HG02623 (cell line): ENCODE data around the gene MAPKAP1.

Experiments
- ATAC-seq: cut with Tn5 transposase; IDR thresholded peaks from one replicate; pipeline ENCODE4 v1.9.1; 2021; ENCODE audit warnings: moderate library complexity; ENCODE audit not compliant: unreplicated experiment

MAPKAP1 gene

GRCh38 chr9:125679597-125680189 is 27.3 kb downstream of the MAPKAP1 start:
- no peak for ATAC-seq

DNA sequence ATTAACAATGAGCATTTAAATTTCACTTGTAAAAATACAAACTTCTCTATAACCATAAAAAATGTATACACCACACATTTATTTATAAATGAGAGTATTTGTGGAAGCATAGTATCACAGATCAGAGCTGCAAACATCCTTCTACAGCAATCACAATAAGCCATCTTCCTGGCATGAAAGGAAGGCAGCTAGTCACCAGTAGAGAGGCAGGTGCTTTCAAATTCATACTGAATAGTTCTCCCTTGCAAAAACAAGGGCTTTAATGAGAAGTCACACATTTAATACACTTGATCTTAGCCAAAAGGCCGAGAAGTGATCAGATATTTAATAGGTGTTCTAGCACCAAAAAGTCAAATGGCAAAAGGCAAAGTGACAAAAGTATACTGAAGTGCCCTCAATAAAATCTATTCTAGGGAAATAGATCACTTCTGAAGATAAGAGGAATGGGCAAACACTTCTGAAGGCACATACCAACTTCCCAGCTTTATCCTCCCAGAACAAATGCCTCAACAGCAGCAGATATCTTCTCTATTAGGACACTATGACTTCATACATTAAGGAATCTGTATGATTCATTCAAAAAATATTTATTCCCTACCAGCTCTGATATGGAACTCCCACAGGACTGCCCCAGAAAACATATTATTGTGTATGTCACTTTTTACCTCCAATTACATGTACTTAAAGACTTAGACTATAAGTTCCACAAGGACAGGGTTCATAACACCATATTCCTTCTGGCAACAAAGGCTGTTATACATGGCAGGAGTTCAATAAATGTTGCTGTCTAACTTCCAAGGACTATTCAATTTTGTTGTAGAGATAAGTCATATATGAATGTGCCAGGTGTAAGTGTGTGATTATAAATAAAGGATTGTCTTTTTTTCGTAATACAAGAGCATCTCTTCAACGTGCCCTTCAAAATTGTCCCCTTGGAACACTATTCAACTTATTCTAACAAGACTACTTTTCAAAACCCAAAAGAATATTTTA is 31.7 kb downstream of the MAPKAP1 start:
- no peak for ATAC-seq

DNA sequence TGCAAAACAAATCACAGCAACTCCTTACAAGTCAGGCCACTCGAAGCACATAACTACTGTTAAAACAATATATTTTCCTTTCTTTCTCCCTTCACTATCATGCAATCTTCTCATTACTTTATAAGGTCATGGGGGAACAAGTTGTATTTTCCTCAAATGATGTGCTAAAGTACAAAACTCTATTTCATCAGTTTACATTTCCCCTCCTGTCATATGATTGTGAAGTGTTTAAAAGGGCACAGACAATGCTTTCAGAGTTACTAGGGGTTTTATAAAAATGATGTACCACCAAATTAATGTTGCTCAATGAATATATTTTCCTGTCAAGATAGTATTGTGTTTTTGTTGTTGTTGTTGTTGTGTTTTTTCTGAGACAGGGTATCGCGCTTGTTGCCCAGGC is 34.1 kb downstream of the MAPKAP1 start:
- ATAC-seq = no peak

GRCh38 chr9:125663127-125663526 is 43.9 kb downstream of the MAPKAP1 start:
- no peak for ATAC-seq

DNA sequence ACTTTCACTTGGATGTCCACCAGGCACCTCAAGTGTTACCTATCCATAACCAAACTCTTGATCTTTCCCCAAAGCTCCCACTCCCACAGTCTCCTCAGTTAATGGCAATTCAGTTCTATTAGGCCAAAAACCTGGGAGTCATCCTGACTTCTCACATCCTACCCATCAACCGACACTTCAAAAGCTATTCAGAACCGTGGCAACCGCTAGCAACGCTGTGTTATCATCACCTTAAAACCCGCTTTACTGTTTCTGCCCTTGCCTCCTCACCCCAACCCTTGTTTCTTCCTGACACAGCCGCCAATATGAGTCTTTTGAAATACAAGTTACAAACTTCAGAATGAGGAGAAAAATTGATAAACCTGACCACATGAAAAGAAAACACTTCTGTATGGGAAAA is 46.5 kb downstream of the MAPKAP1 start:
- ATAC-seq = no peak

DNA sequence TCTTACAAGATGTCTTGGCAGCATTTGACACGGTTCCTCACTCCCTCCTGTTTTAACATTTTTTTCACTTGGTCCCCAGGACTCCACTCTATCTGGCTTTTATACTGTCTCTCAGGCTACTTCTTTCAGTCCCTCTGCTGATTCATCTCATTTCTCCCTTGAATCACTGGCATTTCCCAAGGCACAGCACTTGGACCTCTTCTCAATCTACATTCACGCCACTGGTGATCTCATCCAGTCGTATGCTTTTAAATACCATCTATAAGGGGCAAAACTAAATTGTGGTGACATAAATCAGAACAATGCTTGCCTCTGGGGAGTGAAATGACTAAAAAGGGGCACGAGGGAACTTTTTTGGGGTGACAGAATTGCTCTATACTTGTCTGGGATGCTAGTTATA is 47.1 kb downstream of the MAPKAP1 start:
- no peak for ATAC-seq

DNA sequence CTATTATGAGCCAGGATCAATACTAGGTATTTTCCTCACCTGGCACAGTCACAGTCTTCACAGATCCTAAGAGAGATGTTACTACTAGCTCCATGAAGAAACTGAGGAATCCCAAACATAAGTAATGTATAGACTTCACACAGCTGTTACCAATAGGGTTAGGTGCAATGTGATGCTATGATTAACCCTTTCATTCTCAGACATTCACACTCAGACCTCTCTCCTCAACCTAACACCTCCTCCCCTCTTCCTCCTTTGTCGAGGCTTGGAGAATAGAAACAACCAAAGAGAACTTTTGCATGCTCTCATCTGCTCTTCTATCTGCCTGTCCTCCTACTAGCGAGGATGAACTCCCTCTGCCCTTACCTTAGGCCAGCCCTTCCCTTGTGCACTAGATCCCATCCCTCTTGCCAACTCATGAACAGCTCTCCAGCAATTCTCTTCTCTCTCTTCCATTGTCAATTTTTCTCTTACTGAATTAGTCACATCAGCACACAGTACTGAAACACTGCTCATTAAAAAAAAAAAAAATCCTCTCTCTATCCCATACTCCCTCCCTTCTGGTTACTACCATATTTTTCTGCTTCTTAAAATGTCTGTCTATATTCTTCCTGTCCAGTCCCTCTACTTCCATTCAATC is 47.7 kb downstream of the MAPKAP1 start:
- no peak for ATAC-seq

DNA sequence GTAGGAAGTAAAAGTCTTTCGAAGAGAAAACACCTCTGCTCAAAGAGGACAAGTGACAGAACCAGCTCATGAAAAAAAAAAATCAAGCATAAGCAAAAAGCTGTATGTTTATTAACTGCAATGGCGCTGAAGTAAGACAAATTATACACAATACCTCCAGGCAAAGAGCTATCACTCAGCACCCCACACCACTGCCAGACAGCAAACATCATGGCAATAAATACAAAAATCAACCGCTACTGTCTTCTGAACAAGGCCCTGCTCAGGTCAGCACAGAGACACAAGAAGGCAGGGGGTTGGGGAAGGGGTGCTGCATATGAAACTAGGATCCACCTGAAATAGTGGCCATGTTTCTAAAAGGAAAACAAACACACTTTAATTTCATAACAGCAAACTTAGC is 50.4 kb downstream of the MAPKAP1 start:
- ATAC-seq = no peak

DNA sequence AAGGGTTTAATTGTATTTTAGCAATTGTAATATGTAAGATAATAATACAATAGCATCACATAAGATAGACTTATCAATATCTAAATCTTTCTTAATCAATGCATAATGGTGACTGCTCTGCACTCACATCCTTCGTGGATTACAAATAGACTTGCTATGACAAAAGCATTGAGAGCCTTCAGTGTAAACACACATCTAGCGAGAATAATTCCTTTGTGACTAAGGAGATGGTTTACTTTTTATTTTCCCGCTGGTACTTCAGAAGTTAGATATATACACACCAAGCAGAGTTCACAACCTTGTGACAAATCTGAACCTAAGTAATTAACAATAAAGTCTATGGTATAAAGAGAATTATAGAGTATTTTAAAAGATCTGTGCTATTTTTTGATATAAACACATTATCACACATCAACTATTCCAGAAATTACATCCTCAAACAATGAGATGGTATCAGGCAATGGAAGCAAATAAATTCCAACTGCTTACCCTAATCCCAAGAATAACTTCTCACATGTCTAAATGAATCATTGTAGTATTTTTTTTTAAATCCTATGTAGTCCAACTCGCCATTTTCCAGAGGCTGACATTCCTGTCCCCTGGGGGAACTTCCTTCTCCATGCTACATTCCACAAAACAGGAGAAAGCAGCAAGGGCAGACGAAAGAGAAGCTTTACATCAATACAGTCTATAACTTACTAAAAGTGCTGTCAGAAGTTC is 51.2 kb downstream of the MAPKAP1 start:
- ATAC-seq = no peak

DNA sequence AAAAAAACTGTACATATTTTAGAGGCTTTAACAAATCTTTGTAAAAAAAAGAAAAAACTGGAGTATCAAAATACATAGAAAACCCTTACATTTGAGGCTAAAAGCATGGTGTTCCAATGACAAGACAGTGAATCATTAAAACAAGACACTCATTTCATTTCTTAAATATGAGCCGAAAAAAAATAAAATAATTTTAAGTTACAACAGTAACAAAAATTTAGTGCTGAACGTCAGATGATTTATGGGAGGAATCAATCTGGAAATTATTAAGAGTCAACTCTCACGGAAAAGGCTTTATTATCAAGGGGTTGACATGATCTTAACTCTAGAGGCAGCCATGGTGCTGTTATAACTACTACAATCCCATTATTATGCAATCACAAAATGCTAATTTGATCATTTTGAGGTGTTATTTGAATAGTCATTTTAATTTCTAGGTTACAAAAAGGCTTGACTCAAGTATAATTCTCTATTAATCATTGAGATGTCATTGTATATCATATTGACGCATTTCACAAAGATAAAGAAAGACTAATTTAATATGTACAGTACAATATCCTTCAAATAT is 51.9 kb downstream of the MAPKAP1 start:
- no peak for ATAC-seq

DNA sequence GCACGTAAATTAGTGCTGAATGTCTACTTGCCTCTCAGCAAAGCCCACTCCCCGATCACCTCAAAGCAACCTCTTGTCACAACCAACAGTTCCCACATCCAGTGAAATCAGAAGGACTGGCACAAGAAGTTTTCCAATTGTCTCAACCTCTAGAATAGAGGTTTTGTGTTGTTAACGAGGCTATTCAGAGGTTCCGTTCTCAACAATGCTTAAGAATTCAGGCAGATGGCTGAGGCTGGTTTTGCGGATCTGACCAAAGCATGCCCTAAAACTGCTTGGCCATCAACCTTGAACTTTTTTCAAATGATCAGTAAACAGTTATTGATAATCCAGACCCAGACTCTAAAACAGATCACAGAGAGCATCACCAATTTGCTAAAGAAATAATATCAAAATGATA is 52.9 kb downstream of the MAPKAP1 start:
- no peak for ATAC-seq

DNA sequence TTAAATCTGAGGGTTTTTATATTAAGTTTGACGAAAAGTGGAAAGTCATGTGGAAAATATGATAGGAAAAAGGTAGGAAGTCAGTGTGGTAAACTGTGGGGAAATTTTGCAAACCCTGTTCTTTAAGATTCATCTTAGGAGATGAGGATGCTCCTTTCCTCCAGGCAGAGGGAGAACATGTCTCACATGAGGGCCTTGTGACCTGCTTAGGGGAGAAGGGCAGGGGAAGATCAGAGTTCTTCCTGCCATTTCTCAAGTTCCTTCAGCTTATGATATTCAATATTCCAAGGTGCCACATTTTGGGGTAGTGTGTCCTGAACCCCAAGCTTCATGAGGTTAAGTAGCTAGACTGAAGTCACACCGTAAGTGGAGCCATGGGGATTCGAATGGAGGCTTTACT is 53.7 kb downstream of the MAPKAP1 start:
- ATAC-seq = no peak

GRCh38 chr9:125652759-125653158 is 54.2 kb downstream of the MAPKAP1 start:
- no peak for ATAC-seq

DNA sequence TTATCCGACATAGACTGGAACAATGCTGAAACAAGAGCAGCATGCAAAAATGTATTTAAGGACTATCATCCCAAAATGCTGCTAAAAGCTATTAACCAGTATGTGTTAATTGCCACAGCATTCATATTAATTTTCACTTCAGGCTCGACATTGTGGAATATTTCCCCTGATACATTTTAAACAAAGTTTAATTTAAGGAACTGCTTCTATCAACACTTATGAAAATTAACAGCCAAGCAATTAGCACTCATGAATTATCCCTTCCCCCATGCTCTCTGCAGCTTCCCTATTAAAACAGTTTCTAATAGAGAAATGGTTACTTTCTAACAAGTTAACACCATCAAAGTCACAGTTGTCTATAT is 54.8 kb downstream of the MAPKAP1 start:
- ATAC-seq = no peak

- ATAC-seq = no peak
Observed at GRCh38 chr9:125651576-125652232, 55.3 kb downstream of the MAPKAP1 start.

DNA sequence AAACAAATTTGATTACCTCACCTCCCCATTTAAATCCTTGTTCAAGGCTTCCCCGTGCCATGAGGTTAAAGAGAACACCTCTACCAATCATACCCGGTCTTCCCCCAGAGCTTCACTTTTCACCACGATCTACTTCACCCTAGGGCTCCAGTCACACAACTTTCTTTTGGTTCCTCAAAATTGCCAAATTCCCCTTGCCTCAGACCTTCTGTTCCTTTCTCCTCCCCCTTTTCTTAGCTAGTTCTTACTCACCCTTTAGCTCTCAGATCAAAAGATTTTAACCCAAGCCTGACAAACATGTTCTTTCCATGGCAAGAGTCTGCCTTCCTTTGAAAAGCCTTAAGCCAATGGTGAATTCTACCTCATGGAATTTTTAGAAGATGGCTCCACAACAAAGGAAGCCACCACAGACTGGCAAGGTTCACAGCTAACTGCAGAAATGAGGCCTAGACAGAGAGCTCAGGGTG is 56.7 kb downstream of the MAPKAP1 start:
- ATAC-seq = peak; percentile 58

- no peak for ATAC-seq
Observed at GRCh38 chr9:125649826-125650225, 57.2 kb downstream of the MAPKAP1 start.

GRCh38 chr9:125649315-125649714 is 57.7 kb downstream of the MAPKAP1 start:
- ATAC-seq = no peak

GRCh38 chr9:125648294-125648693 is 58.7 kb downstream of the MAPKAP1 start:
- ATAC-seq = no peak

DNA sequence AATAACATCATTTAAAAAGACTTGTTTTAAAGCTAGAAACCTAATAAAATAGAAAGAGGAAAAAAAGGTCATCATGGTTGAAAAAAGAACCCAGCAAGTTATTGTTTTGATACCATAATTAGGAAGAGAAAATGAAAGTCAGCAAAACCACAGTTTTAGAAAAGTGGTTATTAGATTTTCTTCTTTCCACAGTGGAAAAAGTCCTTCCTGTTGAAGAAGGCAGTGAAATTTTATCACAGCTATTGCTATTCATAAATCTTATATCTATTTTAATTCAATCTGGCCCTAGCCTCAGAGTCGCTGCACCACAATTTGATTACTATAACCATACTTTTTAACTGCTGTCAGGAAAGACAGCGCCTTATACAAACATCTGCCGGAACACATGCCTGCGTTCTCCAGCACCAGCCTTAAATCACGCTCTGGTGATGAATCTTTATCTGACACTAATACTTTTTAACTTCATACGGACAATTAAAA is 60.3 kb downstream of the MAPKAP1 start:
- ATAC-seq = no peak
